ENCODE data around the gene TAAR2.
A peak's percentile ranks its signal among the peaks of the same experiment; 100 is the strongest.
"Not testable (repeated sequence)": the region's sequence is repeated elsewhere in the genome, so short reads cannot be mapped to it uniquely, and the experiment has no call there.

TAAR2 gene

GRCh38 chr6:132612449-132613108, 11.5 kb downstream of the TAAR2 start:
- no peak for DNase-seq

- no peak for DNase-seq
Measured at GRCh38 chr6:132611616-132612015, 12.5 kb downstream of the TAAR2 start.

- no peak for DNase-seq
Measured at GRCh38 chr6:132607544-132608233, 16.4 kb downstream of the TAAR2 start.

GRCh38 chr6:132604635-132605152, 19.4 kb downstream of the TAAR2 start:
- DNase-seq: no peak

GRCh38 chr6:132600900-132601299, 23.2 kb downstream of the TAAR2 start:
- DNase-seq: not testable (repeated sequence)

GRCh38 chr6:132598473-132598872, 25.6 kb downstream of the TAAR2 start:
- DNase-seq: peak; percentile 4

GRCh38 chr6:132596201-132596600, 27.9 kb downstream of the TAAR2 start:
- DNase-seq: no peak

GRCh38 chr6:132592855-132593254, 31.2 kb downstream of the TAAR2 start:
- DNase-seq: no peak

GRCh38 chr6:132590362-132590761, 33.7 kb downstream of the TAAR2 start:
- DNase-seq: no peak

GRCh38 chr6:132589454-132589853, 34.6 kb downstream of the TAAR2 start, which contains the start of gene TAAR5:
TAAR5 (minus strand) TSS chr6:132589741; CDS start chr6:132589686, 55 bp downstream.
- DNase-seq: no peak

- no peak for DNase-seq
Measured at GRCh38 chr6:132587424-132587823, 36.7 kb downstream of the TAAR2 start.

GRCh38 chr6:132584698-132585097, 39.4 kb downstream of the TAAR2 start:
- no peak for DNase-seq

GRCh38 chr6:132571774-132572173, 52.3 kb downstream of the TAAR2 start:
- DNase-seq: no peak

GRCh38 chr6:132570221-132570777, 53.8 kb downstream of the TAAR2 start, which contains the start of gene TAAR6:
TAAR6 (plus strand) TSS chr6:132570322; CDS start chr6:132570322, 0 bp downstream.
- no peak for DNase-seq

- DNase-seq: no peak
Measured at GRCh38 chr6:132569170-132569569, 54.9 kb downstream of the TAAR2 start.

GRCh38 chr6:132568611-132569010, 55.5 kb downstream of the TAAR2 start:
- DNase-seq: no peak

- DNase-seq: no peak
Measured at GRCh38 chr6:132567566-132567965, 56.5 kb downstream of the TAAR2 start.

Measured in hematopoietic multipotent progenitor cell treated with erythropoietin and hydrocortisone succinate and interleukin-3 and kit ligand, for 8 days (in vitro differentiated cells).